OCI-LY7 (cell line): Measurements from ENCODE around the gene ALDH9A1. TPM values are rescaled to one million over a fixed set of nuclear protein-coding genes. Genes with fewer than 3 reads are reported as not detected.

Source experiments
- BruUV-seq: library from RNA; stranded (reverse); fragments of 400-500 nt; replicated peaks from 2 replicates; lab custom pipeline; 2021; lab: Mats Ljungman, UMichigan
- CTCF ChIA-PET: fragments of 300-600 bp; sonication (Branson Sonifier 250); formaldehyde crosslinking; loops from one replicate; lab custom pipeline; 2022; ENCODE audit warnings: antibody characterized with exemption; ENCODE audit not compliant: unreplicated experiment; lab: Charles Lee
- POLR2A ChIA-PET: fragments of 300-600 bp; sonication (Branson Sonifier 250); formaldehyde crosslinking; loops from one replicate; lab custom pipeline; 2022; ENCODE audit warnings: antibody characterized with exemption; lab: Charles Lee
- DNase-seq: peaks from one replicate; pipeline ENCODE4 v3.0.0-alpha.2; 2015; ENCODE audit warnings: low spot score
- H2AFZ ChIP-seq: fragments of 200-600 bp; sonication (generic), shearing (Covaris generic); 2 replicates; pipeline ENCODE4 v1.6.1; 2014; ENCODE audit warnings: mild to moderate bottlenecking, antibody characterized with exemption, low read length, moderate library complexity
- H3K27ac ChIP-seq: fragments of 200-600 bp; sonication (generic); 2 replicates; pipeline ENCODE4 v1.5.1; 2014; ENCODE audit warnings: mixed run types, low read depth, mild to moderate bottlenecking, moderate library complexity, low read length, inconsistent platforms; ENCODE audit not compliant: poor library complexity, severe bottlenecking
- H3K36me3 ChIP-seq: fragments of 200-600 bp; sonication (generic); 2 replicates; pipeline ENCODE4 v1.6.1; 2014; ENCODE audit warnings: mild to moderate bottlenecking, antibody characterized with exemption, low read length, moderate library complexity, mixed read lengths; ENCODE audit not compliant: insufficient read depth
- H3K4me1 ChIP-seq: fragments of 200-600 bp; sonication (generic); 2 replicates; pipeline ENCODE4 v1.5.1; 2014; ENCODE audit warnings: mild to moderate bottlenecking, low read length; ENCODE audit not compliant: insufficient read depth, poor library complexity, severe bottlenecking
- H3K4me2 ChIP-seq: fragments of 200-600 bp; sonication (generic); 2 replicates; pipeline ENCODE4 v1.6.1; 2014; ENCODE audit warnings: mild to moderate bottlenecking, low read length
- H3K4me3 ChIP-seq: fragments of 200-600 bp; sonication (generic); 2 replicates; pipeline ENCODE4 v1.5.1; 2014; ENCODE audit warnings: mild to moderate bottlenecking, low read depth, low read length; ENCODE audit not compliant: poor library complexity, severe bottlenecking
- H3K79me2 ChIP-seq: fragments of 200-600 bp; sonication (generic); 2 replicates; pipeline ENCODE4 v1.6.1; 2016; ENCODE audit warnings: low read depth, mild to moderate bottlenecking, low read length, moderate library complexity, mixed read lengths; ENCODE audit not compliant: insufficient read depth
- H3K9me2 ChIP-seq: fragments of 200-600 bp; sonication (generic); 2 replicates; pipeline ENCODE4 v1.6.1; 2016; ENCODE audit warnings: mild to moderate bottlenecking, low read length, mixed read lengths; ENCODE audit not compliant: insufficient read depth
- H3K9me3 ChIP-seq: fragments of 200-600 bp; sonication (generic); 2 replicates; pipeline ENCODE4 v1.6.1; 2014; ENCODE audit warnings: mild to moderate bottlenecking, mixed run types, low read length, mixed read lengths
- H4K20me1 ChIP-seq: fragments of 200-600 bp; sonication (generic); 2 replicates; pipeline ENCODE4 v1.6.1; 2014; ENCODE audit warnings: mild to moderate bottlenecking, antibody characterized with exemption, low read length, moderate library complexity, mixed read lengths; ENCODE audit not compliant: insufficient read depth
- EZH2phosphoT487 ChIP-seq: fragments of 200-600 bp; sonication (generic); IDR thresholded peaks from 2 replicates; pipeline ENCODE4 v1.6.1; 2018; ENCODE audit warnings: low read depth, borderline replicate concordance, mild to moderate bottlenecking, mixed run types, antibody characterized with exemption, low read length, moderate library complexity, mixed read lengths
- intact Hi-C: fragments of 100-400 bp; cut with micrococcal nuclease; formaldehyde crosslinking; loops from one replicate; pipeline ENCODE4 v1.10.0; 2022; ENCODE audit not compliant: unreplicated experiment
- total RNA-seq, 2 experiments: library from RNA; depleted of rRNA in 1 of 2; stranded (reverse); fragments of >200 nt in 1 of 2; shearing (Covaris generic) in 1 of 2; gene quantifications; 2 replicates each; pipeline ENCODE4 v1.2.3, GENCODE V29; 2014 to 2022
- TF ChIP-seq, protein P1 (sequence below): fragments of 200-600 bp; sonication (generic); conservative IDR thresholded peaks from 2 replicates; pipeline ENCODE4 v1.5.1; 2014; ENCODE audit warnings: mild to moderate bottlenecking, antibody characterized with exemption, low read length, moderate library complexity, mixed read lengths

The ALDH9A1 gene
- total RNA-seq, 2 experiments from 2014 or later: 32.1 to 36.0 TPM

DNA sequence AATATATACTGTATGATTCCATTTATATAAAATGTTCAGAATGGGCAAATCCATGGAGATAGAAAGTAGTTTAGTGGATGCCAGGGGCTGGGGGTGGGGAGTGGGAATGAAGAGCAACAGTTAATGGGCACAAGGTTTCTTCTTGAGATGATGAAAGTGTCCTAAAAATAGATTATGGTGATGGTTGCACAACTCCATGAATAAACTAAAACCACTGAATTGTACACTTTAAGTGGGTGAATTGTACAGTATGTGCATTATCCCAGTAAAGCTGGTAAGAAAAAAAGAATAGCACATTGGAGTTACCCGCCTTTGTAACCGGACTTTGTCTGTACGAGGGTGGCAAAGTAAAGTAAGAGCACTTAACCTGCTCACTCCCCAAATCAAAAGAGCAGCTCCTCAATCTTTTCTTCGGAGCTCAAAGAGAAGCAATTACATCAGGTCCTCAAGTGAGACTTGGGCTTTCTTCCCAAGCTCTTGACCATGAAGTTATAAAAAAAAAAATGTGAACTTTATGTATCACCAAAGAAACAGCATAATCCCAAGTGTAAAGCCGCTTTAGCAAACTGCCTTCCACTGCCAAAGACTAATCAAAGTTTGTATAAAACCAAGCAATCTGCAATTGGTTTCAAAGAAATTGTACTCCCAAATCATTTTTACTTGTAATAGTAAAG lies 32.1 kb downstream of the ALDH9A1 start:
- H3K79me2 ChIP-seq: no peaks in the 10 kb centered on the region
- intact Hi-C loops: no loop called here
- H3K9me3 ChIP-seq: no peaks in the 10 kb centered on the region
- no peaks in the 10 kb centered on the region for H3K9me2 ChIP-seq
- H3K4me1 ChIP-seq: no peaks in the 10 kb centered on the region
- POLR2A ChIA-PET: interaction anchor here (0.6 to 1.6 kb wide), 2 partner anchors 19 to 255 kb away, joined by 3 to 5 read pairs; no protein-coding TSS in a partner anchor
- CTCF ChIA-PET: no interaction called here
- H3K36me3 ChIP-seq: peaks cover 91% of the 10 kb centered on the region
- no peak overlapping the region for H3K4me3 ChIP-seq
- BruUV-seq: no TSS peak
- H2AFZ ChIP-seq: no peak overlapping the region
- no peak overlapping the region for H3K27ac ChIP-seq
- H3K4me2 ChIP-seq: no peak overlapping the region
- no peak for TF ChIP-seq EZH2phosphoT487
- TF ChIP-seq, protein P1, sequence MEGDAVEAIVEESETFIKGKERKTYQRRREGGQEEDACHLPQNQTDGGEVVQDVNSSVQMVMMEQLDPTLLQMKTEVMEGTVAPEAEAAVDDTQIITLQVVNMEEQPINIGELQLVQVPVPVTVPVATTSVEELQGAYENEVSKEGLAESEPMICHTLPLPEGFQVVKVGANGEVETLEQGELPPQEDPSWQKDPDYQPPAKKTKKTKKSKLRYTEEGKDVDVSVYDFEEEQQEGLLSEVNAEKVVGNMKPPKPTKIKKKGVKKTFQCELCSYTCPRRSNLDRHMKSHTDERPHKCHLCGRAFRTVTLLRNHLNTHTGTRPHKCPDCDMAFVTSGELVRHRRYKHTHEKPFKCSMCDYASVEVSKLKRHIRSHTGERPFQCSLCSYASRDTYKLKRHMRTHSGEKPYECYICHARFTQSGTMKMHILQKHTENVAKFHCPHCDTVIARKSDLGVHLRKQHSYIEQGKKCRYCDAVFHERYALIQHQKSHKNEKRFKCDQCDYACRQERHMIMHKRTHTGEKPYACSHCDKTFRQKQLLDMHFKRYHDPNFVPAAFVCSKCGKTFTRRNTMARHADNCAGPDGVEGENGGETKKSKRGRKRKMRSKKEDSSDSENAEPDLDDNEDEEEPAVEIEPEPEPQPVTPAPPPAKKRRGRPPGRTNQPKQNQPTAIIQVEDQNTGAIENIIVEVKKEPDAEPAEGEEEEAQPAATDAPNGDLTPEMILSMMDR: no peak
- DNase-seq: no peak
- H4K20me1 ChIP-seq: no peaks in the 10 kb centered on the region

DNA sequence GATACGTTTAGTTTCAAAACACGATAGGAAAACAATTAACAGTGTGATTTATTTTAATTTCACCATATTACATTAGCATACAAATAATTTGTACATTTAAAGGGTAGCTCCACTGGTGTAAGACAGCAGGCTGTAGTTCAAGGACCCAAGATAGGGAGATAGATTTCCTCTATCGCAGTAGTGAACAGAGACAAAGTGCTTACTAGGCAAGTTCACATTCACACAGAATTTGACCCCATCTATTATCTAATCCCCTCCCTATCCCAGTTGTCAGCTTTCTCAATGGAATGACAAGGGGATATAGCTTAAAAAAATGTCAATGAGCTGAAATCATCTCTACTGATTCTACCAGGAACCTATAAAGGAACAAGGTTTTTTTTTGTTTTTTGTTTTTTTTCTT lies 36.2 kb downstream of the ALDH9A1 start:
- POLR2A ChIA-PET: no interaction called here
- H3K9me2 ChIP-seq: no peaks in the 10 kb centered on the region
- H3K79me2 ChIP-seq: no peaks in the 10 kb centered on the region
- no peak for DNase-seq
- intact Hi-C loops: no loop called here
- H2AFZ ChIP-seq: no peak overlapping the region
- H3K4me3 ChIP-seq: no peak overlapping the region
- H4K20me1 ChIP-seq: no peaks in the 10 kb centered on the region
- BruUV-seq: no TSS peak
- no peak overlapping the region for H3K27ac ChIP-seq
- H3K4me2 ChIP-seq: no peak overlapping the region
- H3K36me3 ChIP-seq: peaks cover 68% of the 10 kb centered on the region
- TF ChIP-seq, protein P1: no peak
- TF ChIP-seq EZH2phosphoT487: no peak
- H3K4me1 ChIP-seq: no peaks in the 10 kb centered on the region
- CTCF ChIA-PET: interaction anchor here (0.9 kb wide), 1 partner anchor 17 kb away, joined by 3 read pairs; no protein-coding TSS in a partner anchor
- no peaks in the 10 kb centered on the region for H3K9me3 ChIP-seq

- POLR2A ChIA-PET: interaction anchor here (0.6 to 1.3 kb wide), 4 partner anchors 10 to 1103 kb away, joined by 3 to 4 read pairs (median 4); partner anchors contain the start of gene PBX1
- Histone ChIP-seq H4K20me1 (no peaks in the 10 kb centered on the region), H3K79me2 (no peaks in the 10 kb centered on the region), H3K4me2 (no peak overlapping the region), H3K36me3 (peaks cover 65% of the 10 kb centered on the region), H3K9me2 (no peaks in the 10 kb centered on the region), H3K4me1 (no peaks in the 10 kb centered on the region), H3K4me3 (no peak overlapping the region), H2AFZ (no peak overlapping the region), H3K27ac (no peak overlapping the region), H3K9me3 (no peaks in the 10 kb centered on the region)
- no peak for TF ChIP-seq EZH2phosphoT487
- TF ChIP-seq, protein P1: no peak
- intact Hi-C loops: no loop called here
- no TSS peak for BruUV-seq
- CTCF ChIA-PET: no interaction called here
- no peak for DNase-seq
Observed at GRCh38 chr1:165661703-165662102, 36.7 kb downstream of the ALDH9A1 start.
